ENCODE data around the gene CAPZB.

CAPZB gene

DNA sequence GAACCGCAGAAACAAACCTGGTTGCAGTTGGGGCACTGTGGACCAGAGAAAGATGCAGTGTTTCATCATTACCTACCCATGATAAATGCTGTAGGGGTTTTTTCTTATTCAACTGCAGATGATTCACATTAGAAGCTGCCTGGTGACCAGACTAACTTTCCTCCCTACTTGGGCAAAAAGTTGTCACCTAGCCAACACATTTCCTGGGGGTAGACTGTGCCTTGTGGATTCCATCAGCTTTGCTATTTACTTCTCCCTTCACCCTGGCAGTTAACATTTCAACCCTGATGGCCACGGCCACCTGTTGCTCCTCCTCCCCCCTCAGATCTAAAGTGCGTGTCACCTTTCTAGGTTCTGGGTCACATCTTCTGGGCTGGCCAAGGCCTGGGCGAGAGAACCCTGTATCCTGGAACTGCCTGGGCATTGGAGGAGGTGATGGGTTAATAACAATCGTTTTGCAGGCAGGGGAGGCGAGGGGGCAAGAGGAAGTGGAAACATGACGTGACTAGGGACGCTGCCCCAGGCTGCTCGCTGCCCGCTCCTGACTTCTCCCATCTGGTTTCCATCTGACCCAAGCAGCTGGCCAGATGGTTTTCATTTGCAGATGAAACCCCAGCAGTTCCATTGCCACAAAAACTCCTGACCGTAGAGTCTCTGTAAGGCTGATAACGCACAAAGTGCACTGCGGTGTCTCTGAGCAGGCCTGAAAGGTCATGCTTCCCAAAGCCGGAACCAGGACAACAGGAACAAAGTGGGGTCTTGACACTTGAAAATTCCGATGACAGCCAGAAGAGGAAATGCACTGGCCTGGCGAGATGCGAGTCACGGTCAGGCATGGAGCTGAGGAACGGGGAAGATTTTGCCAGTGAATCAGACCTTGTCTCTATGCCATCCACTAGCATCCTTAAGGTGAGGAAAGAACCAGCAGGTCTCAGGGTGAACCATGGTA, 36.6 kb downstream of the CAPZB start:
- no peak for DNase-seq (ENCODE audit: low read depth, low spot score)

DNA sequence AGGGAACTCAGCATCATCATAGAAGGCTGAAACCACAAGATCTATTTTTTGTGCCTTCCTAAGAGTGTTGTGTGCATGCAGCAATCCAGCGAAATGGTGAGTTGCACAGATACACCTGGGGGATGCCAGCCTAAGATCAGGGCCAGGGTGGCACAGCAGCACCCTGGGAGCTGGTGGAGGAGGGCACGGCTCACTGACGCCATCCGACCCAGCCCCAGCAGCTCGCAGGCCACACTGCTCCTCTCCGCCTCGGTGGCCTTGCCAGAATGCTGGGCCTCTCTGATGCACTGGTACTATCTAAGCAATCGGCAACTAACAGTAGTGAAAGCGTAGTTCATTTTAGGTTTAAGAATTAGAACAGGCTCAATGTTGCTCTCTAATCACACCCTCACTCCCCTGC, 37.8 kb downstream of the CAPZB start:
- DNase-seq (ENCODE audit: low read depth, low spot score), result no peak

DNA sequence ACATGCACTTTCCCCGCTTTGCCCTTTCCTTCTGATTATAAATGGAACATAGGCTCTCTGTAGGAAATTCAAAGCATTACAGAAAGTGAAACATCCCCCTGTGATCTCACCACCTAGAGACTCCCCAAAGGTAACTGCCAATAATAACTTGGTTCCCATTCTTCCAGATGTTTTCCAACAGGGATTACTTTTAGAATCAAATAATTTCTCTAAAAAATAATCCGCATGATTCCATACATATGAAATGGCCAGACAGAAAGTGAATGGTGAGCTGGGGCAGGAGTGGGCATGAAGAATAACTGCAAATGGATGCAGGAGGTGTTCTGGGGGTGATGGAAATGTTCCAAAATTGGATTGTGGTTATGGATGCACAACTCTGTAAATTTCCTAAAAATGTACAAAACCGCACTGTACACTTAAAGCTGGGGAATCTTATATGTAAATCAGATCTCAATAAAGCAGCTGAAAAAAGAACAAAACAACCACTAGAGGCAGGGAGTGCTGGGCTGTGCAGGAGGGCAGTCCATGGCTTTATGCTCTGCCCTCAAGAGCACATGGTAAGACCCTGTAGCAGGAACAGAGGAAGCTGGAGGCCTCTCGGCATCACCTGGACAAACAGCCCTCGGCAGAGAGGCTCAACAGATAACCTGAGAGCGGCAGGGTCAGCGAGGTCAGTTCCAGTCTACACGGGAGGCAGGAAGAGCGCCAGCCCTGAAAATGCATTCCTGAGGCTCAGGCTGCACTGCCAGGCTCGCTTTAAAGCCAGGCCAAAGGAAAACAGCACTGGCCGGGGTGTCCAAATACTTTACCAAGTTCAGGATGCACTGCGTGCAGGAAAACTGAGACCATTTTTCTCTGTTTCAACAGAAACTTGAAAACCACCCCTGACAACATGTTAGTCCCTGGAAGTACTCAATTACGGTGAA, 39.7 kb downstream of the CAPZB start:
- peak; percentile 86 for DNase-seq (ENCODE audit: low read depth, low spot score)

DNA sequence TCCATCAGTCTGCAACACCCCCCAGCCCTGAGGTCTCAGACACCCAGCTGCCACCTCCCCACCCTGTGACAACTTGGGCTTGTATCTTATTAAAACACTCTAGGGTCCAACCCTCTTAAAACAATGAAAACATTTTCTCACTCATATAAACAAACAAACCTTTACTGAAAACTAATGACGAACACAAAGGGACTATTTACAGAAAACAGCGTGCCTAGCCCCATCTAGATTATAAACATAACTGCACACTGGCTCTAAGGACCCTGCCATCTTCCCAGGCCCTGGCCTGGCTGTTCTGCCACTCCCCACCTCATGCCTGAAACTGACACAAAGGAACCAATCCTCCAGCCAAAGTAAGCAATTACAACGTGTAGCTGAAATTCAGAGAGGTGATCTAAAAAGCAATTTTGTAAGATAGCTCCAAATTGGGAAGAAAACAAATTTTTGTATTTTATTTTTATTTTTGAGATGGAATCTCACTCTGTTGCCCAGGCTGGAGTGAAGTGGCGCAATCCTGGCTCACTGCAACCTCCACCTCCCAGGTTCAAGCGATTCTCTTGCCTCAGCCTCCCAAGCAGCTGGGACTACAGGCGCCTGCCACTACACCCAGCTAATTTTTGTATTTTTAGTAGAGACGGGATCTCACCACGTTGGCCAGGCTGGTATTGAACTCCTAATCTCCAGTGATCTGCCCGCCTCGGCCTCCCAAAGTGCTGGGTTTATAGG, 40.9 kb downstream of the CAPZB start:
- DNase-seq (ENCODE audit: low read depth, low spot score), result no peak

DNA sequence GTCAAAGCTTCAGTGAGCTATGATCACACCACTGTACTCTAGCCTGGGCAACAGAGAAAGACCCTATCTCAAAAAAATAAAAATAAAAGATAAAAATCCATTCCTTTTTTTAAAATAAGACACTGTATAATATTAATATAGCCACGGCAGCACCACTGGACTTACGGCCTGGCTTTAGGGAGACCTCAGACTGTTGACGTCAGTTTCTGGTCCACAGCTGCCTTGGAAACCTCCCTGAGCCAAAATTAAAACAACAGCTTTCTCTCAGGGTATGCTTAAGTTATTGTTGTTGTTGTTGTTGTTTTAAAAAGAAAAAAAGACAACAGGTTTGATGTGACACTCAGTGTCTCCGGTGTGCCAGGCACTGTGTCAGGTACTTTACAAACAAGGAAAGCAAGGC, 42.0 kb downstream of the CAPZB start:
- no peak for DNase-seq (ENCODE audit: low read depth, low spot score)

DNA sequence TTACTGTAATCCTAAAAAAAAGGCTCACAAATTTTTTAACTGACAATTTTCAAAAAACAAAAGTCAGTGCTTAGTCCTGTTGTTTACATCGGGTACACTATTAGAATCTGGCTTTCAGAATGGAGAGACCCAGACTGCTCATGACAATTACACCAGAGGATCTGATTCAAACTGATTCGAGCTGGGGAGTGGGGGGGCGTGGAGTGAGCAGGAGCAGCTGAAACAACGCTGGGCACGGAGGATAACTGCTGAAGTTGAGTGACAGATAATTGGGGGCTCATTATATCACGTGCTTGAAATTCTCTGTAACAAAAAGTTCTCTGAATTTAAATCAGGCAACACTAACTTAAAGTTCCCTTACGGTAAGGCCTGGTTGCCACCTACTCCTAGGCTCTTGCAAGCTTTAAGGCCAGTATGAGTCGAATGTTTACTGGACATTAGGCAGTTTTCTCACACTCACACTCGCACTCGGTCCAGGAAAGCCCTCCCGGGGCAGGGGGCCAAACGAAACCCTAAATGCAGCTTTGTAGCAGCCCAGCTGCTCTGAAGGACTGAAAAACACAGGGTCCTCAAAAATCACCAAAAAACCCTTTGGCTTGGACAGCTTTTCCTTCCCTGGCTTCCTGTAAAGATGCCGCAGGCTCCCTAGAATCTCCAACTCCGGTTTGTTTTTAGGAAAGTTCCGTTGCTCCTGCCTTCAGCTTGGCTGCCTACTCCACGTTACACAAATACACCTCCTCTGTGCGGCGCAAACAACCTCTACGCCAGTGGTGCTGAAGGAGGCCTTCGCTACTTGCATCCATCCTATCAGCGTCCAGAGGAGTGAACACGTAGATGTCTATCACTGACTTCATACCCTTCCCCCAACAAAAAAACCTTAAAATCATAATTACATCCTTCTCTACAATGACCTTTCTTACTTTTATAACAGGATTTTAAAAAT, 42.9 kb downstream of the CAPZB start:
- no peak for DNase-seq (ENCODE audit: low read depth, low spot score)

DNA sequence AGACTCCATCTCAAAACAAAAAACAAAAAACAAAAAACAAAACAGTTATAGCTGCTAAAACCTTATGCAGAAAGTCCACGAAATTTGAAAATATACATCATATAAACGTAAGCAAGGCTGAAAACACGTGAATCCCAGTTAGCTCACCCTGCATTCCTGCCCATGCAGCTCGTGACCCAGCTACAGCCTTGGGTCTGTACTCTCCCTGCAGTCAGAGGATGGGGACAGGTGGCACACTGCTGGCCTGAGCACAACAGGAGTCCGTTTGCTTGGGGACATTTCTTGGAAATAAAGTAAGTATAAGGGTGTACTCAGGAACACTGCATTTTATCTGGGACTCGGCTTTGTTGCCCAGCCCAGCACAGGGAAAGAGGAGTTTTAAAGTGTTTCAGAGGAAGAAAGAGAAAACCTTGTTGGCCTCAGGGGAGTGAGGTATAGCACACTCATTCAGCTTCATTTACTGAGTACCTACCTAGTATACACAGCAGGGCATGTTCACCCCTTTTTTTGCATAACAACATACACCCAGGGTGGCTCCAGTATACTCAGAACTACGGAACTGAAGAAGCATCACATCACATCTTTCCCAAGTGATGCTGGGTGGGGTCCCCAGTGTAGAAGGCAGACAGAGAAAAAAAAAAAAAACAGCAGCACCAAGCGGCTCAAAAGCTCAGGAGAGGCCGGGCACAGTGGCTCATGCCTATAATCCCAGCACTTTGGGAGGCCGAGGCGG, 44.1 kb downstream of the CAPZB start:
- no peak for DNase-seq (ENCODE audit: low read depth, low spot score)

DNA sequence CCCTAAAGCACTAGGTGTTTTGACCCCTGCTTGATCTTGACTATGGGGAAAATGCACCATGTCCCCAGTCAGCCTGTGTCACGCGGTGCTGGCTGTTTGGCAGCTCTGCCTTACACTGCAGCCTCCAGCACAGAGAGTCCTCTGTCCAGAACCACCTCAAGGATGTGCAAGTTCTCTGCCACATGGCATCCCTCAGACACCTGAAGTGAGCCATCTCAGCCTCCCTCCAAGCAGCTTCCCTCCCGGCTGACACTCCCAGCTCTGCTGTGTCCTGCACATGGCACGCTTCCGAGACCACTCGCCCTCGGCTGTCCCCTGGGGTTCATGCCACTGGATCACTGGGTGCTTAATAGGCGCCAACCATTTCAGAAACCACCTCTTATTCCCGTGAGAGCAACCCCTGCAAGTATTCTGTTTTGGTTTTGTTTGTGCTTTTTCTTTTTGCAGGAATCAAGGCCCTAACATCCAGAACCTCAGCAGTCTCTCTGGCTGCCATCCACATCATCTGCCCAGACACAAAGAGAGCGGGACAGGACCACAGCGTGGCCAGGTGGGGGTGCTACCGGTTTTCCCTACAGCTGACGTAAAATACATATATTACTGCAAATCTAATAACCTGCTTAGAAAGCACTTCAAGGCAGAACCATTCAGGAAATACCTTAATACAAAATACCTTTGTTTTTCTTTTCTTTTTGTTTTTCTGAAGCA, 45.7 kb downstream of the CAPZB start:
- no peak for DNase-seq (ENCODE audit: low read depth, low spot score)

DNA sequence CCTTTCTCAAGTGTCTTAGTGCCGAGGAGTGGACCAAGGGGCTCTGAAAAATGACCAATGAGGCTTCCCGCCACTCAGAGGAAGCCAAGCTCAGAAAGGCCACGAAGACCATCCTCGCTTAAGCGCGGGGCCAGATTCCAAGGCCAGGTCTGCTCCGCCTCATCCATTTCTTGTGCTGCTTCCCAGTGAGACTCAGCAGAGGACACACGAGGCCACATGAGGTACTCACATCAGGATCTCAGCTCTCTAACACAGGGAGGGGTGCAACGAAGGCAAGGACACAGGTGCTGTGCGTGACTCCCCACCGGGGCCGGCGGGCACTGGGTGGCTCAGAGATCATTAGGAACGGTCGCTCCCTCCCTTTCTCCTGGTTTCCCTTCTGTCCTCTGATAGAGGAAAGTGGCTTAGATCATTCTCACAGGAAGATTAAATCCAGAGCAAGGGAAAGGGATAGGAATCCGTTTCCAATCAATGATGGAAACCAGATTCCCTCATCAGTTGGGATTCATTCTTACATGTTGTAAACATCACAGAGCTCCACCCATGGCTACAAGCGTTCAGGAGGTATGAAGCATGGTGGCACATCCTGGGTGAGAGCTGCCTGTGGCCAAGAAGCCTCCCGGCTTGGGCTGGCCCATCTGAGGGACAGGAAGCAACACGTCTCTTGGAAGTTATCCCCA, 46.7 kb downstream of the CAPZB start:
- DNase-seq (ENCODE audit: low read depth, low spot score), result no peak

DNA sequence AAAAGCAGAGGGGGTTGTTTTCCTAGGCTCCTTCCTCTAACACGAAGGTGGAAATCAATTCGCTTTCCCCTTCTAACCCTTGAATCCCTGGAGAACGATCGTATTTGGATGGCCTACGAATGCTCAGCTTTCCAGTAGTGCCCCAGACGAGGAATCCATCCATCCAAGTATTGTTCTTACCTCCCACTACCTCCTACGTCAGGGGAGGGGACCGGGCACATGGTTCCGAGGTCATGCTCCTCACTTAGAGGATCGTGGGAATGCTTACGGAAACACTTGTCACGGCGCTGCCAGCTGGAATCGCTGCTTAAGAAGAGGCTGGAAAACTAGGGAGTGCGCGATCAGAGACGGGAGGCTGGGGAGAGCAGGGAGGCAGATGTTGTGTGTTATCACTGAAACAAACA, 47.4 kb downstream of the CAPZB start:
- DNase-seq (ENCODE audit: low read depth, low spot score), result no peak

DNA sequence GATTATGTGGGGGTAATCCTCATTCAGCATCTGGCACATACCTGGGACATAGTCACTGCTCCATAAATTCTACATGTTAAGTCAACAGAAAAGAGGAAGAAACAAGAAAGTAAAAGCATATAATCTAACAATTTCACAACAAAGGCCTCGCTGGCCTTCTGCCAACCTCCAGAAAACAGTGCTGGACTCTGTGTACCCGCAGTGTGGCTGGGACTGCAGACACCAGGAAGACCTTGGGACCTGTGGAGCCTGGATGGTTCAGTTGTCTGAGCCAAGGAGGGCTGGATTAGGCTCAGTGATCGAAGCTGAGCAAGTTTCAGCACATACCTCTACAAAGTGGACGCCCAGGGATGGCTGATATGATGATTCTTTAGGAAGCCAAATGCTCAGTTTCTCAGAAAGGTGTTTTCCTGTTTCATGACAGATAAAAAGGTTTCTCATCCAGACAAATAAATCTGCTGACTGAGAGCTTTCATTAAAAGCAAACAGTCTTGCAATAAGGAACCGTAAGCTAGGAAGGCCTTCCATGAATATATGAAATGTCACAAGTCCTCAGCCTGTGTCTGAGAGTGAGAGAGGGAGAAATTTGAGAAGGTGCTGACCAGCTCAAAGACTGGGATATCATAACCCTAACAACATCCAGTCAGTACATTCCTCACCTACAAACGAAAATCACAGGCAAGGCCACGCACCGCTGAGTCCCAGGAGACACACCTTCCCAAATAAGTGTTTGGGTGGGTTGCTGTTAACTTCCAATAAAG, 48.4 kb downstream of the CAPZB start:
- DNase-seq (ENCODE audit: low read depth, low spot score), result no peak

DNA sequence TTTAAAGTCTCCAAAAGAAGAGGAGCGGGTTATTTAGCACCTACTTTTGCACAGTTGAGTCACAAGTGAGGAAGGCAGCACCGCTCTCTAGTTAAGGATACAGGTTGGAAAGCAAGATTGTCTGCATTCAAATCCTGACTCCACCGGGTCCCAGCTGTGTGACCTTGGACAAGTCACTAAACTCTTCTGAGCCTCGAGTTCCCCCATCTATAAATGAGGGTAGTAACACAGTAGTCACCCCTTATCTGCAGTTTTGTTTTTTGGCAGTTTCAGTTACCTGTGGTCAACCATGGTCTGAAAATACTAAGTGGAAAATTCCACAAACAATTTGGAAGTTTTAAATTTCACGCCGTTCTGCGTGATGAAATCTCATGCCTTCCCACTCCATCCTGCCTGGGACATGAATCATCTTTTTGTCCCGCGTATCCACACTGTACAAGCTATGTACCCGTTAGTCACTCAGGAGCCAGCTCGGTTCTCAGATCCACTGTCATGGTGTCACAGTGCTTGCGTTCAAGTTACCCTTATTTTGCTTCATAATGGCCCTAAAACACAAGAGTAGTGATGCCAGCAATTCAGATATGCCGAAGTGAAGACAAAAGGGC, 49.4 kb downstream of the CAPZB start:
- DNase-seq (ENCODE audit: low read depth, low spot score), result no peak

DNA sequence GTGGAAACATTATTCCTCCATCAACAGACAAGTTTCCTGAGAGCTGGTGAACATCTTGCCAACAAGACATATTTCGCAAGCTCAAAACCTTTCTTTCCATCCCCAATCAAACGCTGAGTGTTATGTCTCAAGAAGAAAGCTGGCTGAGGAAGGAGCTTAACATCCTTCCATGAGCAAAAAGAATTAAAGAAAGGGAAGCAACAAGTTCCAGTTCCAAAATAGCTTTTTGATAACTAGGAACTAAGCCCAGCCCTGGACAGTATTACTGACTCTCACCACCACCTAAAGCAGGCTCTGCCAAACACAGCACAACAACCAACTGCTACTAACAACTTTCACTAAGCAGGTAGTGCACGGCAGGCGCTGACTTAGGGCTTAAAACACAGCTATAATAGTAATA, 50.2 kb downstream of the CAPZB start:
- no peak for DNase-seq (ENCODE audit: low read depth, low spot score)

DNA sequence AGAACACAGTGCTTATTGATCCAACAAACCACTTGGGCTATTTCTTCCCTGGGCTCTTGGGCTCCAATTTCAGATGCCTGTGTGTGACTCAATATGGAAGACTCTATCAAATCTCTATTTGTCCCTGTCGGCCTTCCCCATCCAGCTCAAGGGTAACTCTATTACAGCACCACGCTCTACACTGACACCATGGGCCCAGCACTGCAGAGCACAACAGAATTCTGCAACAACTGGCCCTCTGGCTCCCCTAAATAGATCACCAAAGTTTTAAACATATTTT, 51.7 kb downstream of the CAPZB start:
- DNase-seq (ENCODE audit: low read depth, low spot score), result no peak

DNA sequence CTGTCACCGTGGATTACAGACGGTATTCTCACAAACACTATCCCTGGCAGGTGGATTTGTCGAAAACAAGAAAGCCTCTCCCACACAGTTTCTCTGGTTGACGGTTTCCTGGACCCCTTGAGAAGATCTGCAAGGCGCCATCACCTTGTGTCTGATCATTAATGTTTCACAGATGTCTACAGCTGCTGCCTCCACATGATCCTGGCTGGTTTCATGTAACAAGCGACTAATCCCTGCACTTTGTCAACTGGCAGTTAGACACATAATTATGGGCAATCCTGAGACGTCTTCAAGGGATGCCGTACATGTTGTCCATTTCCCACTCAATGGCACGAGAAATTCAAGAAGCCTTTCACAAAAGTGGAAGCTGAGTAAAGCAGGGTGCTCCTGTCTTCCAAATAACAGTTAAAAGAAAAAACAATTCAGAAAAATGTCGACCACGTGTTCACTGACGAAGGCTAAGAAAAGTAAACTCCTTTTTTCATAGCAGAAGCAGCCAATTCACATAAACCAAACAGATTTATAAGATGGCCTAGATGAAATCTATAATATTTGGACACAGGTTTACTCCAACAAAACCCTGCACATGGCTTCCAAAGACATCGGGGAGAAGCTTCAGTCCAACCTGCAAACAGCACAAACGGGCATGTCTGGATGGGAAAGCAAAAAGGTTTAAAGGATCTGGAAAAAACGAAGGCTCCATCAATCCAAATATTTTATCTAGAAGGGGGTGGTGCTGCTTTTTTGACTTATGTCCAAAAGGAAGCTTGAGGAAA, 52.2 kb downstream of the CAPZB start:
- no peak for DNase-seq (ENCODE audit: low read depth, low spot score)

DNA sequence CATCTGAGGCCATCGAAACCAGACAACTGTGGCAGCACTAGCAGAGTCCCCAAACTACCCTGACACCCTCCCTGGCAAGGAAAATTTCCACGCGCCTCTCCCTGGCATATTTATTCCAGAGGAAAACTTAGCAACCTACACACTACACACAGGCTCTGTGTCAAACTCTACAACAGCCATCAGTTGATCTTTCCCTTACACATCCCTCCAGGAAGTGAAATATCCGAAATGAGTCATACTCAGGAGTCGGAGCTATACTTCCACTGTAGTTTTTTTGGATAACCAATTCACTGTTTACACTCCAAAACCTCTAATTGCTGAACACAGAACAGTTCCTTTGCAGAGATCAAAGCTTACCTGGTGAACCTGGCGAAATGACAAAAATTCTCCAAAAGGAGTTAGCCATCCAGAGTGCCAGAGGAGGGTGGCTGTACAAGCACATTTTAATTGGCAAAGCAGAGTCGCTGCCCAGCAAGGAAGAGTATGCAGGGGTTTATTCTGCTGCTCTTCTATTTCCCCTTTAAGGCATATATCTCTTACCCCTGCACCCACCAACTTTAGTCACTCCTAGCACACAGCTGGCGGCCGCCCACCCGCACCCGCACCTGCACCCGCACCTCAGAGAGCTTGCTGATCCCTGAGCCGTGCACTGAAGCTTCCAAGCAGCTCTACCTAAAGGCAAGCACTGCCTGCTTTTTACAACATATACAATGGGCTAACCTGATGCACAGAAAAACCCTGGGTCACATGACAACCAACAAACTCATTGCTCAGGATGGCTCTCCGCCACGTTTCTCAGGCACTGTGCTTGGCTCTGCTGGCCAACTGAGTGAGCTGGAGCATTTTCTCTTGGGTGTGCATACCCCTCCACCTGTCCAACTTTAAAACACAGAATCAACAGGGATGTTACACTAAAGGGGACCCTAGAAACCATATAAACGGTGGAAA, 54.9 kb downstream of the CAPZB start:
- DNase-seq (ENCODE audit: low read depth, low spot score), result no peak
